OCI-LY1 (cell line): ENCODE results near the gene GPRIN3.

ENCODE experiments used
- H2AFZ ChIP-seq: fragments of 200-600 bp; sonication (generic), shearing (Covaris generic); 2 replicates; pipeline ENCODE4 v1.6.0; 2014; ENCODE audit warnings: antibody characterized with exemption, mild to moderate bottlenecking, low read length
- H3F3A ChIP-seq: fragments of 200-600 bp; sonication (generic), shearing (Covaris generic); 2 replicates; pipeline ENCODE4 v1.6.0; 2014; ENCODE audit warnings: mild to moderate bottlenecking, antibody characterized with exemption, low read length, moderate library complexity; ENCODE audit not compliant: insufficient read depth
- H3K27ac ChIP-seq: fragments of 200-600 bp; sonication (generic); 2 replicates; pipeline ENCODE4 v1.5.1; 2014; ENCODE audit warnings: low read length, mixed run types, mild to moderate bottlenecking, low read depth; ENCODE audit not compliant: poor library complexity, severe bottlenecking
- H3K27me3 ChIP-seq: fragments of 200-600 bp; sonication (generic); 2 replicates; pipeline ENCODE4 v1.6.0; 2014; ENCODE audit warnings: antibody characterized with exemption, mild to moderate bottlenecking, low read length, moderate library complexity; ENCODE audit not compliant: insufficient read depth
- H3K36me3 ChIP-seq: fragments of 200-600 bp; sonication (generic); 2 replicates; pipeline ENCODE4 v1.6.1; 2014; ENCODE audit warnings: mild to moderate bottlenecking, antibody characterized with exemption, low read length, moderate library complexity, mixed read lengths; ENCODE audit not compliant: insufficient read depth
- H3K4me1 ChIP-seq: fragments of 200-600 bp; sonication (generic); 2 replicates; pipeline ENCODE4 v1.5.1; 2014; ENCODE audit warnings: mild to moderate bottlenecking, low read length, moderate library complexity; ENCODE audit not compliant: insufficient read depth, severe bottlenecking
- H3K4me2 ChIP-seq: fragments of 200-600 bp; sonication (generic), shearing (Covaris generic); 2 replicates; pipeline ENCODE4 v1.6.1; 2014; ENCODE audit warnings: low read length
- H3K4me3 ChIP-seq: fragments of 200-600 bp; sonication (generic); 2 replicates; pipeline ENCODE4 v1.5.1; 2014; ENCODE audit warnings: low read length, low read depth, mild to moderate bottlenecking, mixed read lengths; ENCODE audit not compliant: poor library complexity, severe bottlenecking
- H3K79me2 ChIP-seq: fragments of 200-600 bp; shearing (Covaris generic); 2 replicates; pipeline ENCODE4 v1.6.1; 2016; ENCODE audit warnings: mixed run types, low read length, mixed read lengths; ENCODE audit not compliant: insufficient read depth
- H3K9ac ChIP-seq: fragments of 200-600 bp; sonication (generic), shearing (Covaris generic); 2 replicates; pipeline ENCODE4 v1.6.1; 2014; ENCODE audit warnings: mild to moderate bottlenecking, low read length, mixed read lengths
- H3K9me2 ChIP-seq: fragments of 200-600 bp; sonication (generic), shearing (Covaris generic); 2 replicates; pipeline ENCODE4 v1.6.1; 2014; ENCODE audit warnings: low read depth, mild to moderate bottlenecking, low read length, mixed read lengths
- H3K9me3 ChIP-seq: fragments of 200-600 bp; shearing (Covaris generic); 2 replicates; pipeline ENCODE4 v1.6.1; 2014; ENCODE audit warnings: low read length, mixed read lengths
- H4K20me1 ChIP-seq: fragments of 200-600 bp; sonication (generic), shearing (Covaris generic); 2 replicates; pipeline ENCODE4 v1.6.0; 2016; ENCODE audit warnings: mild to moderate bottlenecking, low read length; ENCODE audit not compliant: insufficient read depth
- EZH2 ChIP-seq: fragments of 200-600 bp; sonication (generic), shearing (Covaris generic); IDR thresholded peaks from 2 replicates; pipeline ENCODE4 v1.8.0; 2017; ENCODE audit warnings: borderline replicate concordance, mixed run types, mild to moderate bottlenecking, antibody characterized with exemption, low read length, moderate library complexity, mixed read lengths
- TF ChIP-seq, protein P1 (sequence below): fragments of 200-600 bp; sonication (generic), shearing (Covaris generic); IDR thresholded peaks from 2 replicates; pipeline ENCODE4 v1.5.1; 2017; ENCODE audit warnings: mild to moderate bottlenecking, antibody characterized with exemption, low read length, moderate library complexity, mixed read lengths

Gene GPRIN3

DNA sequence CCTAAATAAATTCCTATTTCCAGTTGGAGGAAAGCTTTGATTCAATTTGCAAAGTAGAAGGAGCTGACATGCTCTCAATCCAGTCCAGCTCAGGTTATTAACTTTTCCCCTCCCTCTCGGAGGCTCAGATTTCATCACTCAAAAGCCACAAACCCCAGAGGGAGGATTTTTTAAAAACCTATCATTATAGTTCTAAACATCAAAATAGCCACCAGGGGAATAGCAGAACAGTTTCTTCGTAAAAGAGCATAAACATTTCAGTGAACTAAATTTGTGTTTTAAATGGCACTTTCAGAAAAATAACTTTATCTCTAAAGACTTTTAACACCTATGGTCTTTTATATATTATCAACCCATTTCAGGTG is 8.8 kb downstream of the GPRIN3 start:
- H3K4me2 ChIP-seq = peak overlapping the region; percentile 71
- peak overlapping the region; percentile 35; the same call in 1 of the 2 replicates for H3K9ac ChIP-seq
- no peaks in the 10 kb centered on the region for H3K36me3 ChIP-seq
- H3K27ac ChIP-seq = peak overlapping the region; percentile 86
- peaks cover 11% of the 10 kb centered on the region; the same call in 1 of the 2 replicates for H3K79me2 ChIP-seq
- TF ChIP-seq EZH2 = no peak
- TF ChIP-seq, protein P1, sequence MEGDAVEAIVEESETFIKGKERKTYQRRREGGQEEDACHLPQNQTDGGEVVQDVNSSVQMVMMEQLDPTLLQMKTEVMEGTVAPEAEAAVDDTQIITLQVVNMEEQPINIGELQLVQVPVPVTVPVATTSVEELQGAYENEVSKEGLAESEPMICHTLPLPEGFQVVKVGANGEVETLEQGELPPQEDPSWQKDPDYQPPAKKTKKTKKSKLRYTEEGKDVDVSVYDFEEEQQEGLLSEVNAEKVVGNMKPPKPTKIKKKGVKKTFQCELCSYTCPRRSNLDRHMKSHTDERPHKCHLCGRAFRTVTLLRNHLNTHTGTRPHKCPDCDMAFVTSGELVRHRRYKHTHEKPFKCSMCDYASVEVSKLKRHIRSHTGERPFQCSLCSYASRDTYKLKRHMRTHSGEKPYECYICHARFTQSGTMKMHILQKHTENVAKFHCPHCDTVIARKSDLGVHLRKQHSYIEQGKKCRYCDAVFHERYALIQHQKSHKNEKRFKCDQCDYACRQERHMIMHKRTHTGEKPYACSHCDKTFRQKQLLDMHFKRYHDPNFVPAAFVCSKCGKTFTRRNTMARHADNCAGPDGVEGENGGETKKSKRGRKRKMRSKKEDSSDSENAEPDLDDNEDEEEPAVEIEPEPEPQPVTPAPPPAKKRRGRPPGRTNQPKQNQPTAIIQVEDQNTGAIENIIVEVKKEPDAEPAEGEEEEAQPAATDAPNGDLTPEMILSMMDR = no peak
- no peaks in the 10 kb centered on the region for H3K9me2 ChIP-seq
- peak overlapping the region; percentile 54 for H3K4me3 ChIP-seq
- peaks cover 98% of the 10 kb centered on the region for H3K4me1 ChIP-seq
- H3K9me3 ChIP-seq = no peaks in the 10 kb centered on the region
- H4K20me1 ChIP-seq = no peaks in the 10 kb centered on the region
- H3F3A ChIP-seq = no peaks in the 10 kb centered on the region
- no peaks in the 10 kb centered on the region for H3K27me3 ChIP-seq
- H2AFZ ChIP-seq = no peak overlapping the region

GRCh38 chr4:89298155-89298554 is 9.4 kb downstream of the GPRIN3 start:
- Histone ChIP-seq H3F3A (no peaks in the 10 kb centered on the region), H3K27ac (peak overlapping the region; percentile 86), H3K4me2 (peak overlapping the region; percentile 71), H2AFZ (no peak overlapping the region), H4K20me1 (no peaks in the 10 kb centered on the region), H3K4me3 (peak overlapping the region; percentile 12), H3K9ac (no peak overlapping the region), H3K36me3 (no peaks in the 10 kb centered on the region), H3K4me1 (peaks cover 100% of the 10 kb centered on the region), H3K9me3 (no peaks in the 10 kb centered on the region), H3K9me2 (no peaks in the 10 kb centered on the region), H3K27me3 (no peaks in the 10 kb centered on the region), H3K79me2 (peaks cover 11% of the 10 kb centered on the region; the same call in 1 of the 2 replicates)
- TF ChIP-seq EZH2 = no peak
- TF ChIP-seq, protein P1 = no peak

DNA sequence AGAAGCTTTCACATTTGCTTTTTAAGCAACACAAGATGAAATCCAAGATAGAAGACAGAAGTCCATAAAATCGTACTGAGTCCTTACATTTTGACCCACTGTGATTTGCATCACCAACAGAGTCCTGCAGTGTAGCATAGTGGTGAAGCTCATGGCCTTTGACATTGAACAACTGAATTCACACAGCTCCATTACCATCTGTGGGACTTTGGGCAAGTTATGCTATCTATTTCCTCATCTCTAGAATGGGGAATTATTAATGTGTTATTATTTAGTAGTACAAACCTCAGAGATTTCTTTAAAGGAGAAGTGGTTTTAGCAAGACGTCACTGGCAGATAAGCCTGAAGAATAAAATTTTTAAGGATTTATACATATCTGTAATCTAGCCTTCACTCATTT is 10.7 kb downstream of the GPRIN3 start:
- Histone ChIP-seq H3K36me3 (no peaks in the 10 kb centered on the region), H3K27ac (peak overlapping the region; percentile 86), H3K79me2 (peaks cover 5% of the 10 kb centered on the region; the same call in 1 of the 2 replicates), H3K9ac (no peak overlapping the region), H3F3A (no peaks in the 10 kb centered on the region), H4K20me1 (no peaks in the 10 kb centered on the region), H3K4me3 (no peak overlapping the region), H3K9me2 (no peaks in the 10 kb centered on the region), H3K27me3 (no peaks in the 10 kb centered on the region), H3K4me1 (peaks cover 90% of the 10 kb centered on the region), H3K4me2 (no peak overlapping the region; the same call in 1 of the 2 replicates), H2AFZ (no peak overlapping the region), H3K9me3 (no peaks in the 10 kb centered on the region)
- TF ChIP-seq EZH2 = no peak
- TF ChIP-seq, protein P1 = no peak
